ENCODE data around the gene ARHGAP30.

The ARHGAP30 gene

GRCh38 chr1:161000736-161001480, 68.8 kb downstream of the ARHGAP30 start:
- Histone ChIP-seq H3K27me3 (no peaks in the 10 kb centered on the region), H3K27ac (peak overlapping the region in 4 of 11 experiments; percentile 5 to 18 (median 8); a peak in 2 of 22 replicates), H3K9me3 (replicated peaks in 1 of 11) (no peaks in the 10 kb centered on the region), H3K4me2 (no peak overlapping the region), H3K9ac (no peak overlapping the region; a peak in 1 of 22 replicates), H4K20me1 (peaks cover 0 to 31% (median 0%) of the 10 kb centered on the region in 11 experiments; a peak in 4 of 22 replicates), H3K4me3 (no peak overlapping the region), H3K36me3 (peaks cover 40 to 71% (median 46%) of the 10 kb centered on the region in 11 experiments), H3K4me1 (peaks cover 0 to 30% (median 7%) of the 10 kb centered on the region in 10 experiments; a peak in 11 of 20 replicates)
- TF ChIP-seq Cebpa-rat (IDR thresholded peaks at IDR 0.05) = no peak

- peak overlapping the region in 2 of 11 experiments; percentile 2 to 26; a peak in 1 of 22 replicates for H3K9ac ChIP-seq
- H3K4me3 ChIP-seq = no peak overlapping the region
- peaks cover 0 to 36% (median 7%) of the 10 kb centered on the region in 10 experiments; a peak in 12 of 20 replicates for H3K4me1 ChIP-seq
- no peak for TF ChIP-seq Cebpa-rat (IDR thresholded peaks at IDR 0.05)
- H3K27me3 ChIP-seq = no peaks in the 10 kb centered on the region
- peaks cover 39 to 64% (median 46%) of the 10 kb centered on the region in 11 experiments for H3K36me3 ChIP-seq
- peaks cover 0 to 21% (median 0%) of the 10 kb centered on the region in 11 experiments; a peak in 4 of 22 replicates for H4K20me1 ChIP-seq
- H3K9me3 ChIP-seq (replicated peaks in 1 of 11) = no peaks in the 10 kb centered on the region
- no peak overlapping the region for H3K4me2 ChIP-seq
- H3K27ac ChIP-seq = peak overlapping the region in 4 of 11 experiments; percentile 3 to 55 (median 36); a peak in 2 of 22 replicates
Measured at GRCh38 chr1:160999376-160999775, 70.3 kb downstream of the ARHGAP30 start.

GRCh38 chr1:160997323-160998038, 72.2 kb downstream of the ARHGAP30 start:
- Histone ChIP-seq H3K4me2 (peak overlapping the region in 4 of 11 experiments; percentile 16 to 49 (median 32); a peak in 7 of 22 replicates), H3K27me3 (no peaks in the 10 kb centered on the region)
- no peak for TF ChIP-seq Cebpa-rat (IDR thresholded peaks at IDR 0.05)

More at GRCh38 chr1:160997323-160998038, 72.2 kb downstream of the ARHGAP30 start:
- H3K27ac ChIP-seq = peak overlapping the region; percentile 26 to 65 (median 50); a peak in 18 of 22 replicates
- peak overlapping the region in 6 of 11 experiments; percentile 1 to 33 (median 18); a peak in 5 of 22 replicates for H3K9ac ChIP-seq
- peaks cover 37 to 61% (median 46%) of the 10 kb centered on the region in 11 experiments for H3K36me3 ChIP-seq
- H4K20me1 ChIP-seq = peaks cover 0 to 14% (median 0%) of the 10 kb centered on the region in 11 experiments; a peak in 3 of 22 replicates
- H3K4me1 ChIP-seq = peaks cover 0 to 37% (median 7%) of the 10 kb centered on the region in 10 experiments; a peak in 12 of 20 replicates
- no peaks in the 10 kb centered on the region for H3K9me3 ChIP-seq (replicated peaks in 1 of 11)
- H3K4me3 ChIP-seq = no peak overlapping the region
